Measurements from ENCODE around the gene CHKA. TPM values are rescaled to one million over a fixed set of nuclear protein-coding genes. Genes with fewer than 3 reads are reported as not detected.

Gene CHKA
- total RNA-seq, 1 experiment from 2014 or later, result 136 TPM

GRCh38 chr11:68163691-68164090, 42.5 kb upstream of the CHKA start:
- Histone ChIP-seq H3K27ac (ENCODE audit: low read length) (no peak overlapping the region), H3K9me3 (ENCODE audit: control insufficient read depth, insufficient read depth, low read depth, low read length) (no peaks in the 10 kb centered on the region), H3K27me3 (ENCODE audit: control insufficient read depth, insufficient read depth, low read length) (no peaks in the 10 kb centered on the region), H3K36me3 (ENCODE audit: control insufficient read depth, insufficient read depth, low read length) (peaks cover 19% of the 10 kb centered on the region), H3K4me3 (ENCODE audit: low read depth in 2 of 2, low read length in 2 of 2) (no peak overlapping the region), H3K4me1 (ENCODE audit: control insufficient read depth, insufficient read depth, low read length) (no peaks in the 10 kb centered on the region)
- TF ChIP-seq CTCF (IDR thresholded peaks at IDR 0.05) (no peak), REST (IDR thresholded peaks at IDR 0.05; ENCODE audit: insufficient read depth in 1 of 2, low read depth in 2 of 2, low read length in 1 of 2) (no peak), TCF7L2 (IDR thresholded peaks at IDR 0.05; ENCODE audit: low read depth, low read length) (no peak), POLR2AphosphoS5 (IDR thresholded peaks at IDR 0.05; ENCODE audit: low read depth, low read length) (no peak), SIN3A (IDR thresholded peaks at IDR 0.05; ENCODE audit: borderline replicate concordance, insufficient read depth, low read depth, low read length) (no peak)
- no TSS peak for BruUV-seq (replicated peaks)
- ChIA-PET CTCF (no interaction called here), POLR2A (no interaction called here)
- in situ Hi-C loops (cut with HindIII; ENCODE audit: low pct_unique_long_range_greater_than_20kb, low sequenced_read_pairs), result no loop called here
- intact Hi-C loops (cut with micrococcal nuclease; ENCODE audit: unreplicated experiment), result no loop called here
- no peak for DNase-seq (ENCODE audit: low read depth, low spot score)
- ATAC-seq, result no peak

- Histone ChIP-seq H3K9me3 (ENCODE audit: control insufficient read depth, insufficient read depth, low read depth, low read length) (no peaks in the 10 kb centered on the region), H3K36me3 (ENCODE audit: control insufficient read depth, insufficient read depth, low read length) (peaks cover 4% of the 10 kb centered on the region; the same call in 1 of the 2 replicates), H3K27ac (ENCODE audit: low read length) (no peak overlapping the region), H3K4me3 (ENCODE audit: low read depth in 2 of 2, low read length in 2 of 2) (no peak overlapping the region), H3K4me1 (ENCODE audit: control insufficient read depth, insufficient read depth, low read length) (no peaks in the 10 kb centered on the region), H3K27me3 (ENCODE audit: control insufficient read depth, insufficient read depth, low read length) (no peaks in the 10 kb centered on the region)
- in situ Hi-C loops (cut with HindIII; ENCODE audit: low pct_unique_long_range_greater_than_20kb, low sequenced_read_pairs) (no loop called here), intact Hi-C loops (cut with micrococcal nuclease; ENCODE audit: unreplicated experiment) (no loop called here)
- POLR2A ChIA-PET, result no interaction called here
- DNase-seq (ENCODE audit: low read depth, low spot score) (no peak), ATAC-seq (no peak)
- no TSS peak for BruUV-seq (replicated peaks)
- TF ChIP-seq SIN3A (IDR thresholded peaks at IDR 0.05; ENCODE audit: borderline replicate concordance, insufficient read depth, low read depth, low read length) (no peak), REST (IDR thresholded peaks at IDR 0.05; ENCODE audit: insufficient read depth in 1 of 2, low read depth in 2 of 2, low read length in 1 of 2) (no peak), TCF7L2 (IDR thresholded peaks at IDR 0.05; ENCODE audit: low read depth, low read length) (no peak), POLR2AphosphoS5 (IDR thresholded peaks at IDR 0.05; ENCODE audit: low read depth, low read length) (no peak), CTCF (IDR thresholded peaks at IDR 0.05) (no peak)
- CTCF ChIA-PET, result no interaction called here
Observed at GRCh38 chr11:68160100-68160695, 39.0 kb upstream of the CHKA start.

Data from Panc1 (cell line).